ENCODE measurements around the gene SLC41A3.

SLC41A3 gene

DNA sequence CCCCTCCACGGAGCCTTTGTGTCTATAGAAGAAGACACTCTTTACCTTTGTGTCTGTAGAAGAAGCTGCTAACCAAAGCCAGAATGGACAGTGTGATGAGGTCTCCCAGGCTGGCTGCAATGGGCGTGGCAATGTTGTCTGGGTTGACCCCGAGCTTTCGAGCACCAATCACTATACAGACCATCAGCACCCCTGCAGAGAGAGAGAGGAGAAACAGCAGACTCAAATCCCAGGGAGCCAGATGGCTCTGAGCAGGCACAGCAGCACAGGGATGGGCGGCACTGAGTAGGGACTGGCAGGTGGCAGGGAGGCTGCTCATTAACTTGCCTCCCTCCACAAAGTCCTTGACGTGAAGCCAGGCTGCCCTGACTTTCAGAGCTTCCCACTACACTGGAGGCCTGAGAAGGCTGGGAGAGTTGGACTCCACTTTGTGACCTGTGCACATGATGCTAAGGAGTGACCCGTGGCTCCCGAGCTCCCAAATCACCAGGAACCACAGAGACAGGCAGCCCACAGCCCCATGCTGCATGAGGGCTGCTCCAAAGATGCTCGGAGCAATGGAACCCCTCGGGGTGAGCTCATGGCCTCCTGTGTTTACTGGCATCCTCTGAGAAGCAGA, 61.1 kb downstream of the SLC41A3 start:
- no peak overlapping the region for H3K4me2 ChIP-seq (ENCODE audit: low read length)
- TF ChIP-seq EZH2phosphoT487 (IDR thresholded peaks at IDR 0.05; ENCODE audit: borderline replicate concordance, low read length) = no peak
- TF ChIP-seq, protein P1, sequence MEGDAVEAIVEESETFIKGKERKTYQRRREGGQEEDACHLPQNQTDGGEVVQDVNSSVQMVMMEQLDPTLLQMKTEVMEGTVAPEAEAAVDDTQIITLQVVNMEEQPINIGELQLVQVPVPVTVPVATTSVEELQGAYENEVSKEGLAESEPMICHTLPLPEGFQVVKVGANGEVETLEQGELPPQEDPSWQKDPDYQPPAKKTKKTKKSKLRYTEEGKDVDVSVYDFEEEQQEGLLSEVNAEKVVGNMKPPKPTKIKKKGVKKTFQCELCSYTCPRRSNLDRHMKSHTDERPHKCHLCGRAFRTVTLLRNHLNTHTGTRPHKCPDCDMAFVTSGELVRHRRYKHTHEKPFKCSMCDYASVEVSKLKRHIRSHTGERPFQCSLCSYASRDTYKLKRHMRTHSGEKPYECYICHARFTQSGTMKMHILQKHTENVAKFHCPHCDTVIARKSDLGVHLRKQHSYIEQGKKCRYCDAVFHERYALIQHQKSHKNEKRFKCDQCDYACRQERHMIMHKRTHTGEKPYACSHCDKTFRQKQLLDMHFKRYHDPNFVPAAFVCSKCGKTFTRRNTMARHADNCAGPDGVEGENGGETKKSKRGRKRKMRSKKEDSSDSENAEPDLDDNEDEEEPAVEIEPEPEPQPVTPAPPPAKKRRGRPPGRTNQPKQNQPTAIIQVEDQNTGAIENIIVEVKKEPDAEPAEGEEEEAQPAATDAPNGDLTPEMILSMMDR (IDR thresholded peaks at IDR 0.05; ENCODE audit: low read depth, low read length, poor library complexity, severe bottlenecking) = no peak
- H3K9me2 ChIP-seq (replicated peaks; ENCODE audit: control insufficient read depth, low read length) = no peaks in the 10 kb centered on the region
- no peaks in the 10 kb centered on the region for H3K27me3 ChIP-seq (ENCODE audit: control insufficient read depth, low read length)
- no peaks in the 10 kb centered on the region for H3F3A ChIP-seq (ENCODE audit: control insufficient read depth, insufficient read depth)
- H3K9me3 ChIP-seq (ENCODE audit: control insufficient read depth, insufficient read depth, low read length) = peaks cover 3% of the 10 kb centered on the region; the same call in 1 of the 2 replicates
- H3K4me3 ChIP-seq (ENCODE audit: low read length) = no peak overlapping the region
- H3K79me2 ChIP-seq (ENCODE audit: control insufficient read depth, low read length) = no peaks in the 10 kb centered on the region
- no peak overlapping the region for H3K27ac ChIP-seq (ENCODE audit: low read depth, low read length)
- H4K20me1 ChIP-seq (ENCODE audit: control insufficient read depth, insufficient read depth, low read depth, low read length) = no peaks in the 10 kb centered on the region
- H3K4me1 ChIP-seq (ENCODE audit: control insufficient read depth, low read length) = peaks cover 11% of the 10 kb centered on the region; the same call in 1 of the 2 replicates
- H3K36me3 ChIP-seq (ENCODE audit: control insufficient read depth, low read length) = no peaks in the 10 kb centered on the region

GRCh38 chr3:126021702-126022101, 62.2 kb downstream of the SLC41A3 start:
- TF ChIP-seq, protein P1 (IDR thresholded peaks at IDR 0.05; ENCODE audit: low read depth, low read length, poor library complexity, severe bottlenecking) = no peak
- TF ChIP-seq EZH2phosphoT487 (IDR thresholded peaks at IDR 0.05; ENCODE audit: borderline replicate concordance, low read length) = no peak

DNA sequence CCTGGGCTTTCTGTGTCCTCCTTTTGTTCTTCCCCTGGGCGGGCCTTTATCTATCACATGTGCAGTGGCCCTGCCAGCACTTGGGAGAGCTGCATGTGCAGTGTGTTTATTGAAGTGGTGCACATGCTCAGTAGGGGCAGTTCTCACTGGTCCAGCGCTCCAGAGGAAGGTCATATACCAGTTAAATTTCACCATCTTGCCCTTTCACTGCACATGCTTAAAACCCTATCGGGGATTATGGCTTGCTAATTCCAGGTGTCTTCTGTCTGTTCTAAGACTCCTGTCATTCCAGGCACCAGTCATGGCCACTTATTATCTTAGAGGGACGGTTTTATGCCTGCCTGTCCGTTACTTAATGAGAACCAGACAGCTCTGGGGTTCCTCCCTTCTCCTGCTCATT, 62.7 kb downstream of the SLC41A3 start:
- Histone ChIP-seq H3K4me2 (ENCODE audit: low read length) (no peak overlapping the region), H3K27ac (ENCODE audit: low read depth, low read length) (no peak overlapping the region), H3K4me3 (ENCODE audit: low read length) (no peak overlapping the region), H3K36me3 (ENCODE audit: control insufficient read depth, low read length) (no peaks in the 10 kb centered on the region), H3K4me1 (ENCODE audit: control insufficient read depth, low read length) (peaks cover 6% of the 10 kb centered on the region; the same call in 1 of the 2 replicates), H3K9me3 (ENCODE audit: control insufficient read depth, insufficient read depth, low read length) (no peaks in the 10 kb centered on the region), H3K79me2 (ENCODE audit: control insufficient read depth, low read length) (no peaks in the 10 kb centered on the region), H4K20me1 (ENCODE audit: control insufficient read depth, insufficient read depth, low read depth, low read length) (no peaks in the 10 kb centered on the region), H3K9me2 (replicated peaks; ENCODE audit: control insufficient read depth, low read length) (no peaks in the 10 kb centered on the region), H3F3A (ENCODE audit: control insufficient read depth, insufficient read depth) (no peaks in the 10 kb centered on the region), H3K27me3 (ENCODE audit: control insufficient read depth, low read length) (no peaks in the 10 kb centered on the region)
- no peak for TF ChIP-seq EZH2phosphoT487 (IDR thresholded peaks at IDR 0.05; ENCODE audit: borderline replicate concordance, low read length)
- TF ChIP-seq, protein P1 (IDR thresholded peaks at IDR 0.05; ENCODE audit: low read depth, low read length, poor library complexity, severe bottlenecking) = no peak

More at GRCh38 chr3:126021702-126022101, 62.2 kb downstream of the SLC41A3 start:
- no peak overlapping the region for H3K4me2 ChIP-seq (ENCODE audit: low read length)
- no peak overlapping the region for H3K4me3 ChIP-seq (ENCODE audit: low read length)
- H3K9me3 ChIP-seq (ENCODE audit: control insufficient read depth, insufficient read depth, low read length) = no peaks in the 10 kb centered on the region
- H3K4me1 ChIP-seq (ENCODE audit: control insufficient read depth, low read length) = peaks cover 11% of the 10 kb centered on the region; the same call in 1 of the 2 replicates
- H3K79me2 ChIP-seq (ENCODE audit: control insufficient read depth, low read length) = no peaks in the 10 kb centered on the region
- no peaks in the 10 kb centered on the region for H3F3A ChIP-seq (ENCODE audit: control insufficient read depth, insufficient read depth)
- H3K27me3 ChIP-seq (ENCODE audit: control insufficient read depth, low read length) = no peaks in the 10 kb centered on the region
- no peak overlapping the region for H3K27ac ChIP-seq (ENCODE audit: low read depth, low read length)
- H4K20me1 ChIP-seq (ENCODE audit: control insufficient read depth, insufficient read depth, low read depth, low read length) = no peaks in the 10 kb centered on the region
- H3K36me3 ChIP-seq (ENCODE audit: control insufficient read depth, low read length) = no peaks in the 10 kb centered on the region
- H3K9me2 ChIP-seq (replicated peaks; ENCODE audit: control insufficient read depth, low read length) = no peaks in the 10 kb centered on the region

All from DOHH2 (cell line).